Nephron progenitor cell (in vitro differentiated cells): ENCODE measurements around the gene HTT.

Source experiments
- DNase-seq: peaks from one replicate; pipeline ENCODE4 v3.0.0; 2021
- H3K27ac Mint-ChIP-seq: 2 replicates; pipeline ENCODE4 v1.8.0; 2021; ENCODE audit warnings: mild to moderate bottlenecking, moderate library complexity, mixed read lengths
- H3K27me3 Mint-ChIP-seq: 2 replicates; pipeline ENCODE4 v1.8.0; 2021; ENCODE audit warnings: mild to moderate bottlenecking, low read depth, mixed read lengths; ENCODE audit not compliant: poor library complexity
- H3K36me3 Mint-ChIP-seq: 2 replicates; pipeline ENCODE4 v1.8.0; 2021; ENCODE audit warnings: low read depth, mixed read lengths
- H3K4me1 Mint-ChIP-seq: 2 replicates; pipeline ENCODE4 v1.8.0; 2021; ENCODE audit warnings: mixed read lengths
- H3K4me3 Mint-ChIP-seq: 2 replicates; pipeline ENCODE4 v1.8.0; 2021; ENCODE audit warnings: mild to moderate bottlenecking, moderate library complexity, mixed read lengths
- H3K9me3 Mint-ChIP-seq: 2 replicates; pipeline ENCODE4 v1.8.0; 2021; ENCODE audit warnings: mild to moderate bottlenecking, moderate library complexity, mixed read lengths
- TF ChIP-seq, protein P1 (sequence below): fragments of 200-600 bp; sonication (generic); IDR thresholded peaks from 2 replicates; pipeline ENCODE4 v1.5.0; 2021; ENCODE audit warnings: antibody characterized with exemption

HTT gene

DNA sequence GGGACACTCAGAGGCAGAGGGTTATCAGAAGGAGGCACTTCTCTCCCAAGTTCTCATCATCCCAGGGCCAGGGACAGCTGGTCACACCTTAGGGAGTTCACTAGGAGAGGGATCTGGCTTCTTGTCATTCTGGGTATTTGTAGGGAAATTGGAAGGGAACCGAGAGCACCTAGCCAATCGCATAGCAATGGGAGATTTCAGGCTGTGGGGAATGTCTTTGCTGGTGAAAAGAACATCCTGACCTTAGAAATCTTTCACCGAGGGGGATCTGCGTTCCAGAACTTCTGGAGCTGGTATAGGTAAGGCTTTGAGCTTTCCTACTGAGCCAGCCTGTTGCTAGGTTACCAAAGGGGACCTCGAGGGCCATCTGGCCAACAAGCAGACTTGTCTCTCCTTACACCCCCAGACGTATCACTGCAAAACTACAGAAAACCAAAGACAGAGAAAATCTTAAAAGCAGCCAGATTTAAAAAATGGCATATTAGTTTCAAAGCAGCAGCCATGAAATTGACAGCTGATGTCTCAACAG, 6.9 kb upstream of the HTT start:
- peaks cover 12% of the 10 kb centered on the region for H3K9me3 Mint-ChIP-seq
- no peak for DNase-seq
- no peak overlapping the region for H3K27ac Mint-ChIP-seq
- H3K4me3 Mint-ChIP-seq = no peak overlapping the region
- H3K27me3 Mint-ChIP-seq = peaks cover 28% of the 10 kb centered on the region
- TF ChIP-seq, protein P1, sequence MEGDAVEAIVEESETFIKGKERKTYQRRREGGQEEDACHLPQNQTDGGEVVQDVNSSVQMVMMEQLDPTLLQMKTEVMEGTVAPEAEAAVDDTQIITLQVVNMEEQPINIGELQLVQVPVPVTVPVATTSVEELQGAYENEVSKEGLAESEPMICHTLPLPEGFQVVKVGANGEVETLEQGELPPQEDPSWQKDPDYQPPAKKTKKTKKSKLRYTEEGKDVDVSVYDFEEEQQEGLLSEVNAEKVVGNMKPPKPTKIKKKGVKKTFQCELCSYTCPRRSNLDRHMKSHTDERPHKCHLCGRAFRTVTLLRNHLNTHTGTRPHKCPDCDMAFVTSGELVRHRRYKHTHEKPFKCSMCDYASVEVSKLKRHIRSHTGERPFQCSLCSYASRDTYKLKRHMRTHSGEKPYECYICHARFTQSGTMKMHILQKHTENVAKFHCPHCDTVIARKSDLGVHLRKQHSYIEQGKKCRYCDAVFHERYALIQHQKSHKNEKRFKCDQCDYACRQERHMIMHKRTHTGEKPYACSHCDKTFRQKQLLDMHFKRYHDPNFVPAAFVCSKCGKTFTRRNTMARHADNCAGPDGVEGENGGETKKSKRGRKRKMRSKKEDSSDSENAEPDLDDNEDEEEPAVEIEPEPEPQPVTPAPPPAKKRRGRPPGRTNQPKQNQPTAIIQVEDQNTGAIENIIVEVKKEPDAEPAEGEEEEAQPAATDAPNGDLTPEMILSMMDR = no peak
- H3K4me1 Mint-ChIP-seq = peaks cover 12% of the 10 kb centered on the region
- no peaks in the 10 kb centered on the region for H3K36me3 Mint-ChIP-seq

DNA sequence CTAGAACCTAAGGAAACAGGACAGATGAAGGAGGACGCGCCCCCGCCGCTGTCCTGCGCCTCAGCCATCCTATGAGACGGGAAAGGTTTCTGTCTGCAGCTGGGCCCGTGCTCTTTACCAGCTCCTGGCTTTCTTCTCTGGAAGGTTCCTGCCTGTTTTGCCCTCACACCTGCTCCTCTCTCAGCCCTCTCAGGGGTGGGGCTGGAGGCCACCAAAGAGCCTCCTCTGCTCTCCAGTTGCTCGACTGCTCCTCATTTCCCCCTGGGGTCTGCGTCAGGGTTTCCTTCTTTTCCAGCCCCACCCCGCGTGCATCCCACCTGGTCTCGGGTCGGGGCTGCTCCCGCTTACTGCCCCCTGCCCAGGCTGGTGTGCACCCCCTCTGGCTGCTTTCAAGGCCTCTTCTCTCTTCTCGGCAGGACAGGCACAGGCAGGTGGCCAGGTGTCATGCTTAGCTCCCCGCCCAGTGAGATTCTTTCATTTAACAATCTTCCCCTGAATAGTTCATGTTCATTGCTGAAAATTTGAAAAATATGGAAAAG, 4.8 kb upstream of the HTT start:
- no peak overlapping the region for H3K4me3 Mint-ChIP-seq
- no peak overlapping the region for H3K27ac Mint-ChIP-seq
- no peak for DNase-seq
- H3K4me1 Mint-ChIP-seq = peaks cover 12% of the 10 kb centered on the region
- H3K36me3 Mint-ChIP-seq = no peaks in the 10 kb centered on the region
- TF ChIP-seq, protein P1 = no peak
- H3K27me3 Mint-ChIP-seq = peaks cover 24% of the 10 kb centered on the region
- peaks cover 9% of the 10 kb centered on the region for H3K9me3 Mint-ChIP-seq

DNA sequence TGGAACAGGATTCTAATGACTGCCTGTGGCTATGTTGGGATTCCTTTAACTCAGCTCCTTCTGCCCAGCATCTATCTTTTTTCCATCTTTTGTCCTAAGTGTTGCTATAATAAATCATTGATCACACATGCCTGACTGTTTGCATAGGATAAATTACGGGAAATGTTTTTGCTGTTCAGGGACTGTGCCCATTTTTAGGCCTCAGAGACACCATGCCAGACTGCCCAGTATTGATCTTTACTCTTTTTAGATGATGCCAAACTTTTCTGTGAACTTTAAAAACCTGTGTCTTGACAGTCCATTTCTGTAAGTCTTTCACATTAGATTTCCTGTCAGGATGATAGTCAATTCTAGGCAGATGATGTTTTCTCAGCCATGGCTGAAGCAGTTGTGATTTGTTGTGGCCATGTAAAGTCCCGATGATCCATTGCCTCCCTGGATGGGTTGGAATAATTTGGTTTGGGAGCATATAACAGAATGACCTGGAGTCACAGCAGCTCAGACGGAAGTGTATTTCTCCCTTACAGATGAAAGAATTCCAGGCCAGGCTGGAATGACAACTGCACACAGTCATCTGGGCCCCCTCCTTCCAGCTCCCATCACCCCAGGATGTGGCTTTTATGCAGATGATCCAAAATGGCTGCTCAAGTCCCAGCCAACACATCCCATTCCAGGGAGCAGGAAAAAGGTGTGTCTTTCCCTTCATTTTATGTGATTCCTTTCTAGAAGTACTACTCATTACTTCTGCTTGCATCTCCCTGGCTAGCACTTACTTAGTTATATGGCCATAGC, 3.6 kb upstream of the HTT start:
- TF ChIP-seq, protein P1 = no peak
- H3K36me3 Mint-ChIP-seq = no peaks in the 10 kb centered on the region
- peaks cover 20% of the 10 kb centered on the region for H3K4me1 Mint-ChIP-seq
- H3K27me3 Mint-ChIP-seq = peaks cover 24% of the 10 kb centered on the region
- H3K27ac Mint-ChIP-seq = no peak overlapping the region
- no peak overlapping the region for H3K4me3 Mint-ChIP-seq
- DNase-seq = no peak
- H3K9me3 Mint-ChIP-seq = peaks cover 4% of the 10 kb centered on the region

DNA sequence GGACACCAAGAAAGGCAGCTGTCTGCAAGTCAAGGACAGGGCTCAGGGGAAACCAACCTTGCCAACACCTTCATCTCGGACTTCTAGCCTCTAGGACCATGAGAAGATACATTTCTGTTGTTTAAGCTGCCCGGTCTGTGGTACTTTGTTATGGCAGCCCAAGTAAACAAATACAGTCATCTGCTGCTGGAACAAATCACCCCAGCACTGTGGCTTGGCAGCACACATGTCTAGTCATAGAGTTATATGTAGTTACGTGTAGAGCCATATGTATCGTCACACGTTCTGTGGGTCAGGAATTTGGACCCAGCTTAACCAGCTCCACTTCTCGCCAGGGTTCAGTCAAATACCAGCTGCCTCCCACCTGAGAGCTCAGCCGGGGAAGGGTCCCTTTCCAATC, 2.7 kb upstream of the HTT start:
- TF ChIP-seq, protein P1 = no peak
- no peak overlapping the region for H3K4me3 Mint-ChIP-seq
- H3K27ac Mint-ChIP-seq = no peak overlapping the region
- H3K9me3 Mint-ChIP-seq = peaks cover 1% of the 10 kb centered on the region
- H3K36me3 Mint-ChIP-seq = no peaks in the 10 kb centered on the region
- peaks cover 20% of the 10 kb centered on the region for H3K27me3 Mint-ChIP-seq
- peaks cover 29% of the 10 kb centered on the region for H3K4me1 Mint-ChIP-seq
- no peak for DNase-seq

DNA sequence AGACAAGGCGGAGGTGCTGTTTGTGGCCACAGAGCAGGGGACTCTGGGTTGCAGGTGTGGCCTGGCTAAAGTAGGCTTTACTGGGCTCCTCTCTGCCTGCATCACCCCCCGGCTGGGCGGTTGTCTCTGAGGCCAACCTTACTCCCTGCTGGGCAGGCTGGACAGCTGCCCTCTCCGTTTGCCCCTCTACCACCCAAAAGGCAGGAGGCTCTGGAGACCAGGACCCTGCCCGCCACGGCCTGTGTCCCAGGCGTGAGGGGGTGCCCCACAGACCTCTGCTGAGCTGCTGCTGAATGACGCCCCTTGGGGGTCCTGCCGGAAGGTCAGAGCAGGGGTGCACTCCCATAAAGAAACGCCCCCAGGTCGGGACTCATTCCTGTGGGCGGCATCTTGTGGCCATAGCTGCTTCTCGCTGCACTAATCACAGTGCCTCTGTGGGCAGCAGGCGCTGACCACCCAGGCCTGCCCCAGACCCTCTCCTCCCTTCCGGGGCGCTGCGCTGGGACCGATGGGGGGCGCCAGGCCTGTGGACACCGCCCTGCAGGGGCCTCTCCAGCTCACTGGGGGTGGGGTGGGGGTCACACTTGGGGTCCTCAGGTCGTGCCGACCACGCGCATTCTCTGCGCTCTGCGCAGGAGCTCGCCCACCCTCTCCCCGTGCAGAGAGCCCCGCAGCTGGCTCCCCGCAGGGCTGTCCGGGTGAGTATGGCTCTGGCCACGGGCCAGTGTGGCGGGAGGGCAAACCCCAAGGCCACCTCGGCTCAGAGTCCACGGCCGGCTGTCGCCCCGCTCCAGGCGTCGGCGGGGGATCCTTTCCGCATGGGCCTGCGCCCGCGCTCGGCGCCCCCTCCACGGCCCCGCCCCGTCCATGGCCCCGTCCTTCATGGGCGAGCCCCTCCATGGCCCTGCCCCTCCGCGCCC, 1.1 kb upstream of the HTT start:
- Mint-ChIP-seq H3K9me3 (no peaks in the 10 kb centered on the region), H3K27me3 (peaks cover 20% of the 10 kb centered on the region), H3K27ac (no peak overlapping the region), H3K4me1 (peaks cover 37% of the 10 kb centered on the region), H3K4me3 (peak overlapping the region; percentile 25), H3K36me3 (peaks cover 6% of the 10 kb centered on the region)
- TF ChIP-seq, protein P1 = no peak
- DNase-seq = no peak
